Measurements from ENCODE around the gene CELSR3. TPM values are rescaled to one million over a fixed set of nuclear protein-coding genes. Genes with fewer than 3 reads are reported as not detected.

CELSR3 gene
- total RNA-seq, 3 donors from 2014 or later: 1.1 to 2.7 (median 2.3) TPM

- ATAC-seq (peak; percentile 96), DNase-seq (peak; percentile 98 to 99 (median 99))
- no peaks in the 10 kb centered on the region for H3K36me3 ChIP-seq (ENCODE audit: low read depth)
- H3K9me3 ChIP-seq: no peaks in the 10 kb centered on the region
- TF ChIP-seq, protein P1, sequence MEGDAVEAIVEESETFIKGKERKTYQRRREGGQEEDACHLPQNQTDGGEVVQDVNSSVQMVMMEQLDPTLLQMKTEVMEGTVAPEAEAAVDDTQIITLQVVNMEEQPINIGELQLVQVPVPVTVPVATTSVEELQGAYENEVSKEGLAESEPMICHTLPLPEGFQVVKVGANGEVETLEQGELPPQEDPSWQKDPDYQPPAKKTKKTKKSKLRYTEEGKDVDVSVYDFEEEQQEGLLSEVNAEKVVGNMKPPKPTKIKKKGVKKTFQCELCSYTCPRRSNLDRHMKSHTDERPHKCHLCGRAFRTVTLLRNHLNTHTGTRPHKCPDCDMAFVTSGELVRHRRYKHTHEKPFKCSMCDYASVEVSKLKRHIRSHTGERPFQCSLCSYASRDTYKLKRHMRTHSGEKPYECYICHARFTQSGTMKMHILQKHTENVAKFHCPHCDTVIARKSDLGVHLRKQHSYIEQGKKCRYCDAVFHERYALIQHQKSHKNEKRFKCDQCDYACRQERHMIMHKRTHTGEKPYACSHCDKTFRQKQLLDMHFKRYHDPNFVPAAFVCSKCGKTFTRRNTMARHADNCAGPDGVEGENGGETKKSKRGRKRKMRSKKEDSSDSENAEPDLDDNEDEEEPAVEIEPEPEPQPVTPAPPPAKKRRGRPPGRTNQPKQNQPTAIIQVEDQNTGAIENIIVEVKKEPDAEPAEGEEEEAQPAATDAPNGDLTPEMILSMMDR (IDR thresholded peaks at IDR 0.05): peak; percentile 9
- peak within 1 kb of the TSS; percentile 96 for H3K4me3 ChIP-seq
- H3K4me1 ChIP-seq (ENCODE audit: low read depth): peaks cover 19% of the 10 kb centered on the region
- intact Hi-C loops (cut with DNase I, micrococcal nuclease): no loop called here
Observed at GRCh38 chr3:48635222-48636021, 27.3 kb downstream of the CELSR3 start, which contains the start of gene SLC26A6. TSS of gene SLC26A6 (minus strand) at chr3:48635461. CDS start at chr3:48635393, 68 bp downstream.

- Histone ChIP-seq H3K36me3 (ENCODE audit: low read depth) (no peaks in the 10 kb centered on the region), H3K4me1 (ENCODE audit: low read depth) (peaks cover 19% of the 10 kb centered on the region), H3K4me3 (peak overlapping the region; percentile 96), H3K9me3 (no peaks in the 10 kb centered on the region)
- peak; percentile 64 for ATAC-seq
- peak; percentile 77 to 82 (median 80) for DNase-seq
- intact Hi-C loops (cut with DNase I, micrococcal nuclease): no loop called here
- TF ChIP-seq, protein P1 (IDR thresholded peaks at IDR 0.05): no peak
Observed at GRCh38 chr3:48634661-48635221, 27.9 kb downstream of the CELSR3 start.

DNA sequence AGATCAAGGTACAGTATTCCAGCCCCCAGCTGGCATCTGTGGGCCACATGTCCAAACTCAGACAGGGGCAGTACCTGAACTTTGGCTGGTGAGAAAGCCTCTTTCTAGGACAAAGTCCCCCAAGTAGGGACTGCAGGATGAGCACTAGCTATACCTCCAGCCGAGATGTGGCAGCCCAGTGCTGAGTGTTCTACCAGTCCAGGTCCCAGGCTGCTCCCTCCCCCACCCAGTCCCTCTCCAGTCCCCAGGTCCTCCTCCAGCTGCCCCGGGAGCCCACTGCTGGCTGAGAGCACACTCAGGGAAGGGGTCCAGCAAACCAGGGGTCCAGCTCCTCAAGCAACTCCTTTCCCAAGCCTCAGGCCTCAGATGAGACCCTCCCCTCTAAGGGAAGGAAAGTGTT is 28.9 kb downstream of the CELSR3 start:
- Histone ChIP-seq H3K4me1 (ENCODE audit: low read depth) (peaks cover 19% of the 10 kb centered on the region), H3K4me3 (no peak overlapping the region), H3K36me3 (ENCODE audit: low read depth) (no peaks in the 10 kb centered on the region), H3K9me3 (no peaks in the 10 kb centered on the region)
- DNase-seq (no peak), ATAC-seq (no peak)
- intact Hi-C loops (cut with DNase I, micrococcal nuclease): no loop called here
- TF ChIP-seq, protein P1 (IDR thresholded peaks at IDR 0.05): no peak

- Histone ChIP-seq H3K36me3 (ENCODE audit: low read depth) (no peaks in the 10 kb centered on the region), H3K4me3 (no peak overlapping the region), H3K9me3 (no peaks in the 10 kb centered on the region), H3K4me1 (ENCODE audit: low read depth) (peaks cover 19% of the 10 kb centered on the region)
- intact Hi-C loops (cut with DNase I, micrococcal nuclease): no loop called here
- no peak for DNase-seq
- ATAC-seq: no peak
- TF ChIP-seq, protein P1 (IDR thresholded peaks at IDR 0.05): no peak
Observed at GRCh38 chr3:48633256-48633655, 29.4 kb downstream of the CELSR3 start.

DNA sequence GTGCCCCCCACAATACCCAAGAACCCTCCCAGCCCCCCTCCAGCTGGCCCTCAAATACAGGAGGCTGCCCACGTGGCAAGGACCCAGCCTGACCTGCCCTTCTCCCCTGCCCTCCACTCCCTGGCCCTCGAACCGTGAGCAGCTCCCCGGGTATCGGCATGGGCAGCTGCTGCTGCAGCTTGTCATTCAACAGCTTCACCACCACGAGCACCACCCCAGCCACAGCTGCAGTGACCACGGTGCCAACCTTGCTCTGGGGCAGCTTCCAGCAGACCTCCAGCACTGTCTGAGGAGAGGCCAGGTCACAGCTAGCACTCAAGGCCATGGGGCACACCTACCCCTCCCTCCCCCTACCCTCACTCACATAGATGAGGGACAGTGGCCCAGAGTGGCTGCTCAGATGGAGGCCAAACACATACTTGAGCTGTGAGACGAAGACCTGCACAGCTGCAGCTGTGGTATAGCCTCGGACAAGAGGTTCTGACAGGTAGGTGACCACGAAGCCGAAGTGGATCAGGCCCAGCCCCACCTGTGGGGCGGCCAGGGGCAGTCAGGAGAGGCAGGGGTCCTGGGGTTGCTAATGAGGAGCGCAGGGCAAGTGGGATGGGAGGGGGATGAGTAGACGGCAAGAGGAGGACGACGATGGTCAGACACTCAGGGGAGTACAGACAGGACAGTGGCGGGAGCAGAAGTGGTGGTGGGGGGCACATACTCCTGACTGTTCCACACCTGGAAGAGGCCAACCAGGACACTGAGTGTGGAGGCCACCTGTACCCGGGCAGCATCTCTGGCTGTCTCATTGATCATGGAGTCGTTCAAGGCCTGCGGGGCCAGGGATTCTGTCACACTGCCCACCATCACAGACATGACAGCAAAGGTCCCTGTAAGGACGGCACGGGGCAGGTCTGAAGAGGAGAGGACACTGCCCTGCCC is 30.9 kb downstream of the CELSR3 start:
- intact Hi-C loops (cut with DNase I, micrococcal nuclease): no loop called here
- H3K36me3 ChIP-seq (ENCODE audit: low read depth): no peaks in the 10 kb centered on the region
- TF ChIP-seq, protein P1 (IDR thresholded peaks at IDR 0.05): no peak

More for the DNA sequence above, 30.9 kb downstream of the CELSR3 start:
- ATAC-seq: no peak
- H3K9me3 ChIP-seq: no peaks in the 10 kb centered on the region
- no peak overlapping the region for H3K4me3 ChIP-seq
- no peak for DNase-seq
- H3K4me1 ChIP-seq (ENCODE audit: low read depth): peaks cover 19% of the 10 kb centered on the region

Measured in mucosa of descending colon (tissue), 3 donors.